CD4-positive, alpha-beta T cell treated with Interleukin-15 for 4 hours (primary cell): Measurements from ENCODE around the gene CHERP.
"Not testable (repeated sequence)": the region's sequence is repeated elsewhere in the genome, so short reads cannot be mapped to it uniquely, and the experiment has no call there.

Experiments used
- DNase-seq: peaks from one replicate; pipeline ENCODE4 v3.0.0-alpha.2; 2020; ENCODE audit warnings: low spot score

CHERP gene

DNA sequence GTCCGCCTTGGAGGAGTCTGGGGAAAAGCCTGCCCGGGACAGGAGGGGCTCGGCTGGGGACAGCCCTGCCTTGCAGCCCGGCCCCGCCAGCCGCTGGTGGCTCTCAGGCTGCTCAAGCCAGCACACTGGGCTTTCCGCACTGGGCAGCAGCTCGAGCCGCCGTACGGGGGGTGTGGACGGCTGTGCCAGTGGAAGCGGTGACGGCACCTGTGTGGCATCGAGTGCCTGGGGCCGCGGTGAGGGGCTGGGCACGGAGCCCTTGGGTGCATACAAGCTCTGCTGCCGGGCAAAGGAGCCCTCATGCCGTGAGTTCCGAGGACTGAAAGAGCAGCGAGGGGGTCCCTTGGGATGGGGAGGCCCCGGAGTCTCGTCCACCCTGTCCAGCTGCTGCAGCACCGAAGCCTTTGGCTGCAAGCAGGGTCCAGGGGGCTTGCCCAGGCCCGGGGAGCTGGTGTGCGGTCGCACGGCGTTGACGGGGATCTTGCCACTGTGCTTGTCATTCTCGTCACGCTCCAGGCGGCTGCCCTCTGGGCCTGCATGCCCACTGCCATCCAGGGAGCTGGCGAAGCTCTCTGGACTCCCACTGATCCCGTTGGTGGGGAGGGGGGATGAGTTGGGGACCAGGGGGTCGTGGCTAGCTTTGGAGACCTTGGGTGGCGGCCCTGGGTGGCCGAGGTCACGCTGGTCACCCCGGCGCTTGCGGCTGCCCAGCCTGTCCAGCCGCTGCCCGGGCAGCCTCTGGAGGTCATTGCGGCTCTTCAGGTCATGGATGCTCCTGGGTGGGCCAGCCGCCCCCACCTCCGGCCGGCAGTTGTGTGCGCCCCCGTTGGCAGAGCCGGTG, 34.7 kb upstream of the CHERP start:
- no peak for DNase-seq

DNA sequence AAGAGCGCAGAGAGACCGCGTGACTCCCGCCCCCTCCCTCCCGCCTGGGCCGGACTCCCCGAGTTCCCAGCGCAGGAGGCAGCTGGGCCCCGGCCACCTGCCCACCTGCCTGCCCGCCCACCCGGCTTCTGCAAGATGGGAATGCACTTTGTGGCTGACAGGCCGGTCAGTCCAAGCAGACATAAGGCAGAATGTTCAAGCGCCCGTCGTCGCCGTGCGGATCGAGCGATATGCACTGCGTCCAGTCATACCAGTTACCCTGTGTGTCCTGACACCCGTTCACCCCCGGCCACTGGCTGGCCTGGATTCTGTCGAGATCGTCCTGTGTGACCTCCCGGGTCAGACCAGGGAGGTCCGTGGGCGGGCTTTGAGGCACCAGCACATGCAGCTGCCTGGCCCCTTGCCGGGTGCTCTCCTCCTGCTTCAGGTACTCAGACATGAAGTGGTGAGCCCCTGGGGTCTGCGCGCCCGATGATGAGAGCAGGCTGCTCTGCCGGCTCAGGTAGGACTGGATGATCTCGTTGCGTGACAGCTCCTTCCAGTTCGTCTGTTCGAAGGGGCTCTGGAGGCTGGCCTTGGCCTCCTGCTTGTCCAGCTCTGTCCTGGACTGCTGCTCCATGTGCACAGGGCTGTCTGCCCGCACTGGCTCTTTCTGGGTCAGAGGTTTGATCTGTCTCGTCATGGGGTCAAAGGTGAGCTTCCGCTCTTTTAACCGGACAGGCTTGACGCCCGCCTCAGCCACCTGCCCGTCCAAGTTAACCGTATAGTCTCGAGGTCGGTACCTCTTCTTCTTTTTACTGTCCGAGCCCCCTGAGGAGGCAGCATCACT, 33.8 kb upstream of the CHERP start:
- no peak for DNase-seq

DNA sequence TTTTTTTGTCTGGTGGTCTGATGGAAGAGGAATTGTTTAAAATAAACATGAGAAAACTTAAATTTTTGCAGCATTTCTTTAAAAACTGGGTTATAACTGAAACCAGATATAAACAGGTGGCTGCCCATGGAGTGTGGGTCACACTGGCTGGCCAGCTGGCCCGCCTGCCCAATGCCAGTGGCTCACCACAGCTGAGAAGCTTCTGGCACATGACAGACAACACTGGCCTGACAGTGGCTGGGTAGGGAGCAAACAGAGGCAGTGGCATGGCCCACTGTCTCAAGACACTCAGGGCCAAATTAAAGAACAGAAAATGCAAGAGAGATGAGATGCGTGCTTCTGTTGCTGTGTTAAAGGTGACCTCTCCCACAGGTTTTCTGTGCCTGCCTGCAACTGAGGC, 33.0 kb upstream of the CHERP start:
- no peak for DNase-seq

DNA sequence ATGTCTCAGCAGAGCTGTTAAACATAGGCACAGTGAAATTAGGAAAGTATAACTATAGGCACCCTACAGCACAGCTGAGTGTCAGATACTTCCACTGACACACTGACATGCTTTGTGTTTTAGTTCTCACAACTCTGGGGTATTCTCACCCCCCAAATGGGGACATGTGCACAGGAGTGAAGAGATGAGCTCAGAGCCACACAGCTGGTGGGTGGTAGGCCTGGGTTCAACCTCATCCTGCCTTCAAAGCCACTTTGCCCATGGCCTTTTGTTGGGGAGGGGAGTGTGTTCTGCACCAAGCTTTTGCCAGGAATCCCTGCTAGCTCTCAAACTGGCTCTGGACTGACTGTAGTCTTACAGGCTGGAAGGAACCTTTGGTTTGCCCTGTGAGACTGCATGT, 31.7 kb upstream of the CHERP start:
- no peak for DNase-seq

DNA sequence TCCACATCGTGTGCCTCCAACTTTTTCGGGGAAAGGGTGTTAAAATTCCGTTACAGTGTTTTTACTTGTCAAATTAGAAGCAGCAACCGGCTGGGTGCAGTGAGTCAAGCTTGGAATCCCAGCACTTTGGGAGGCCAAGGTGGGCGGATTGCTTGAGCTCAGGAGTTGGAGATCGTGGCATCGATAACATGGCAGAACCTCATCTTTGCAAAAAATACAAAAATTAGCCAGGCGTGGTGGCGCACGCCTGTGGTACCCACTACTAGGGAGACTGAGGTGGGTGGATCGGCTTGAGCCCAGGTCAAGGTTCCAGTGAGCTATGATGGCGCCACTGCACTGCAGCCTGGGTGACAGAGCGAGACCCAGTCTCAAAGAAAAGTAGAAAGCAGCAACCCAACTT, 31.1 kb upstream of the CHERP start:
- DNase-seq, result no peak

DNA sequence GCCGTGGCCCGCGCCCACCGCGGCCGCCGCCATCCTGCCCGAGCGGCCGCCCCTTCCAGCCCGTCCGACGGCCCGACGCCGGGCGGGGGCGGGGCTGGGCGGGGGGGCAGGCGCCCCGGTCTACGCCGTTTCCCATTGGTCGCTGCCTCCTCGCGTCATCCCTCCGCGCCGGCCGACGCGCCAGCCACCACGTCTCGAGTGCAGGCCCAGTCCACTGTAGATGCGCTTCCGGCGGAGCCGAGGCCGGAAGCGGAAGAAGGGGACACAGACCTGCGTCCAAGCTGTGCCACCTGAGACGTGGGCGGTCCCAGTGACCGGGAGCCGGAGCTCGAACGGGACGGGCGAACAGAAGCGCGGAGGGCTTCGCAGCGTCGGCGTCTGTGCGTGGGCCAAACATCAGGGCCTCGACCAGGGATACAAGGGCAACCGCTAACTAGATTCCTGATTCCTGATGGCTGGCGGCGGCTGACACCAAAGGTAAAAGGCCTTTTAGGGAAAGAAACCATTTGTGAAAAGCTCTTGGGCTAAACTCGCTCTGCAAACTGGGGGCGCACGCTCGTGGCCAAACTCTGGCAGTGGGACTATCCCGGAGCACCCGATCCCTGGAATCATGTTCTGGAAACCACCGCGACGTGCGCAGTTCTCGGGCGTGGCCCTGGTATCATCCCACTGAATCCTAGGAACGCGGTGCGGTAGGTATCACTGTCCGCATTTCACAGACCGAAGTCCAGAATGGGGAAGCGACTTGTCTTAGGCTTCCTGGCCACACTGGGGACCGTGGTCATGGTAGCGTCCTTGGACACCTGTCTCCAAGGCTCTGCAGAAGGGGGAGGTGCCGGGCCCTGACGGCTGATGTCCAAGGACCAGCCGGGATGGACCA, 30.3 kb upstream of the CHERP start, which contains the start of gene SLC35E1:
Gene SLC35E1 (minus strand): TSS at position 84 of the 880 bp plus-strand sequence. CDS start 51 bp downstream, at position 33.
- peak; percentile 91 for DNase-seq

DNA sequence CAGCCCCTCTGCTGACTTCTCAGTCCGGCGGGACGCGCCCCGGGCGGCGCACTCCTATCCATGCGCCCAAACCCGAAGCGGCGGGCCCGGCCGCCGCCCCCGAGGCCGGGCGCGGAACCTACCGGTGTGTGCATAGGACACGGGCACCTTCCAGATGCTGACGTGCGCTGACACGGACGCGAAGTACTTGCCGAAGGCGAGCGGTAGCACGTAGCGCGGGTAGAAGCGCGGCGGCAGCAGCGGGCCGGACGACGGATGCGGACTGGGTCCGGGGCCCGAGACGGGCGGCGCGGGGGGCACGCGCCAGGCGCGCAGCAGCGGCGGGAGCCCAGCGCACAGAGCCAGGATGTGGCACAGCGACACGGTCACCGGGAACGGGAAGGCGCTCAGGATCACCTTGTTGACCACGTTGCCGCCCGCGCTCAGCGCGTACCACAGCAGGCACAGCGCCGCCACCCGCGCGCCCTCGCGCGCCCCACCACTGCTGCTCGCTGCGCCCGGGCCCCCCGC, 29.6 kb upstream of the CHERP start:
- DNase-seq, result peak; percentile 28

DNA sequence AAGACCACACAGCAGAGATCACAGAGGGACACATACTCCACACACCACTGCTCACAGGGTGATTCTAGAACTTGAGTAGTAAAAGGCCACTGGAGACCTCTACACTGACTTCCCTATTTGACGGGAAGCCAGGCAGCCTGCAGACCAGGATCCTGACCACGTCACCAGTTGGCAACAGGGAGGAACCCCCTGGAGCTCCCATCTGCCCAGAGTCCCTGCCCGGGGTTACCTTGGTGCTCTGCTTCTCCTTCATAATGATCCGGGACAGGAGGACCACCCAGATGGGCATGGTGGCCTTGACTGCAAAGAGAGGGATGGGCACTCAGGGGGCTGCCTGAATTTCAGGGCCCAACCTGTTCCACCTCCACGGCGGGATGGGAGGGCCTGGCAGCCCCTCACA, 29.0 kb upstream of the CHERP start:
- no peak for DNase-seq

DNA sequence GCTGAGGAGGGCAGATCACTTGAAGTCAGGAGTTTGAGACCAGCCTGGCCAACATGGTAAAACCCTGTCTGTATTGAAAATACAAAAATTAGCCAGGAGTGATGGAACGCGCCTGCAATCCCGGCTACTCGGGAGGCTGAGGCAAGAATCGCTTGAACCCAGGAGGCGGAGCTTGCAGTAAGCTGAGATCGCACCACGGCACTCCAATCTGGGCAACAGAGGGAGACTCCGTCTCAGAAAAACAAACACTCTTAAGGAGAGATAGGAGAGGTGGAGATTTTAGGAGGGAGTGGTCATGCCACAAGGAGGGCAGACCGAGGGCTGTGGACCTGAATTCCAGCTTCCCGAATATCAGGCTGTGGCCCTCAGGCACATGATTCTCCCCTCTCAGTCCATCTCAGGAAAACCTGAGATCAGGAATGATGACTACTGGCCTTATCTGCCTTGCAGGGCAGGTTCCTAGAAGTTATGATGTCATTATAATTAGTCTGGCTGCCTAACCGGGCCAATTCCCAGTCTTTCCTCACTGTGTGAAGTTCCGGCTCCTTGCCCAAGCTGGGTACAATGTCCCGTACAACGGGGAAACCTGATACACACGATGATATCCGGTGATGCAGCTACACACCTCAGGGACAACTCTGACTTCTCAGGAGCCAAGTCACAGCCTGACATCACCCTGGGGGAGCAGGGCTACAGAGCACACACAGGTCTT, 27.5 kb upstream of the CHERP start:
- DNase-seq, result no peak

DNA sequence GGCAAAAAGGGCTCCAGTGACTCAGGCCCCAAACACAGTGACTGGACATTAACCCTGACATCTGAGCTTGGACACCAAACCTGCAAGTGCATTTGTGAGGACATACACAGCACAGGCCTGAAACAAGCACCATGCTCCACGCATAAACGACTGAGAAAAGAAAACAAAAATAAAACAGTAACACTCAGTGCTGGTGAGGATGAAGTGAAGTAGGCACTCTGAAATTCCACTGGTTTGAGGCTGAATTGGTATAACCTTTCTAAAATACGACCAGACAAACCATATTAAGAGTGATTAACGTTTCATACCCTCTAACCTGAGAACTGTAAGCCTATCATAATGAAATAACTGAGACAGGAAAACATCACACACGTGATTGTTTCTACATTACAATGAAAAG, 24.5 kb upstream of the CHERP start:
- DNase-seq, result no peak

DNA sequence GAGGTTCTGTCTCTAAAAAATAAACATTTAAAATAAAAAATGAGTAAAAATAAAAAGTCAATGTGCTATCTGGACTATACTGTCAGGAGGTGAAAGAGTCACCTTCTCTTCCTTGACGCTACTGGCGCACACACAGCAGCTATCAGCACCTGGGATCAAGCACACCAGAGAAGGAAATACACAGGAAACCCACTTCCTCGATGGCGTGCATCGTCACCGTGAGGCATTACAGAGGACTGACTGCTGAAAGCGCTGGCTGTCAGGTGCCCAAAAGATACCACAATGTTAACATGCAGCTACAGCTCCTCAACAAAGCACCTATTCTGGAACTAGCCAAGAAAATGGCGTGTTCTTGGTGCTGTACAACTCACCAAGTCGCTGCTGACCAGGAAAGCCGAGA, 23.9 kb upstream of the CHERP start:
- peak; percentile 86 for DNase-seq

DNA sequence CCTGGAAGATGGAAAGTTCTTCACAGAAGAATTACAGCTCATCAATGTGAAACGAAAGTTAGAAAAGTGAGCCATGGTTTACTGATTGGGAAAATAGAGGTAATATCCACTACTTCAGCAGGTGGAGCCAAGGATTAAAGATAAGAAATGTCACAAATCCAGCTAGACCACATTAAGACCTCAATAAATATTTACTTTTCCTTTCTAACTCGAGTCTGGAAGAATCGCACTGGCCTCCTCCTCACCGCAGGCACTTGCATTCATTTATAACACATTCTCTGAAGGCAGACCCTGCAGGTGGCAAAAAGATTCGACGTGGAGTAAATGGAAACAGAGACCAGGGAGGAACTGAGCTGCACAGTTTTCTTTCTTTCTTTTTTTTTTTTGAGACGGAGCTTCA, 22.6 kb upstream of the CHERP start:
- no peak for DNase-seq

DNA sequence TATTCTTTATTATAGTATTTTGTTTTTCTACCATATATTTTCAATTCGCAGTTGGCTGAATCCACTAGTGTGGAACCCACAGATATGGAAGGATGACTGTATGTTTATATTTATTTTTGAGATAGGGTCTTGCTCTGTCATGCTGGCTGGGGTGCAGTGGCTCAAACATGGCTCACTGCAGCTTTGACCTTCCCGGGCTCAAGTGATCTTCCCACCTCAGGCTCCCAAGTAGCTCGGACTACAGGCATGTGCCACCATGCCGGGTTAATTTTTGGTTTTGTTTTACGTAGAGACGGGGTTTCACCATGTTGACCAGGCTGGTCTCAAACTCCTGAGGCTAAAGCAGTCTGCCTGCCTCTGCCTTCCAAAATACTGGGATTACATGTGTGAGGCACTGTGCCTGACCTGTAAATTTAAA, 20.4 kb upstream of the CHERP start:
- no peak for DNase-seq

DNA sequence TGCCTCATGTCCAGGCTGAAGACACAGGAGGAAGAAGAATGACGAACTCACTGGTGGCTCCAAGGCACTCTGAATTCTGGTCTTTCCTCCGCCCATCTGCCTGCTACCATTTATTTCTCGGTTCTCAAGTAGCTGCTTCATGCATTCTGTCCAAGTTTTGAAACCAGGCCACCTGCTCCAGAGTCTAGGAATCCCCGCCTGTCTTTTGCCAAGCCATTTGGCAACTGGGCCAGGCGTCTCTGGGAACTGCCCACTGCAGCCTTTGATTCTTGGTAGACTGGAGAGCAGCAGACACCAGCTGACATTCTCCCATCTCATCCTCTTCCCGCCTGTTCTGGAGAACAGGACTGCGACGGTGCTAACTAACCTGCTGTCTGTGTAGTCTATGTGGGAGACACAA, 19.1 kb upstream of the CHERP start:
- DNase-seq, result no peak

DNA sequence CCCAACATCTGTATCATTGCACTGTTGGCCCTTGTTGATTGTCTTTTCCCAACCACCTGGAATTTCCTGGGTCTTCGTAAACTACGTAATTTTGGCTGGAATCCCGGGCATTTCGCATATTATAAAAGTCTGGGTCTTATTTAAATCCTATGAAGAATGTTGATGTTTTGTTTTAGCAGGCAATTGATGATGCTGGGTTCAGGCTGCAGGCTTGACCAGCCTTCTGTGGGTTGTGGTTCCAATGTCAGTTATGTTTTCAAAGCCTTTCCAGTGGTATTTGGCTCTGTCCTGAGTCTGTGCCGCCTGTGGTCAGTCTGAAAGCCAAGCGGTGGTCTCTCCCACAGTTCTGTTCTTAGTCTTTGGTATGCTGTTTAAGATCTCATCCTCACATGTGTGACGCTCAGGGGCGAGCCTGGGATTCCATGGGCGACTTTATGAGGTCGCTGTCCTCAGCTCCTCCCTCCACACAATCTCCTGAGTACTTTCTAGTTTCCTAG, 17.6 kb upstream of the CHERP start:
- no peak for DNase-seq

DNA sequence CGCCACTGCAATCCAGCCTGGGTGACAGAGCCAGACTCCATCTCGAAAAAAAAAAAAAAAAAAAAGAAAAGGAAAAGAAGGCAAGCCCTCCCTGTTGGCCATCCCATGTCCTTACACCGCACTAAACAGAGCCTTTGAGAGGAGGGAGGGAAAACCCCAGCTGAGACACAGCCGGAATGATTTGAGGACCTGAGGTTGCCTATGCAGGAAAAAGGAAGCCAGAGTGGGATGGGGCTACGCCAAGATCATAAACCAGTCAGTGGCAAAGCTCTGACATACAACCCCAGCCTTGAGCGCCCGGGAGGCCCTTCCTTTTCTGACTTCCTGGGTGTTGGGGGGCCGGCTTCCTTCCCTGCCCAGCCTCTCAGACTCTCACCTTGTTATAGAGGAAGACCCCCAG, 12.5 kb upstream of the CHERP start:
- DNase-seq, result no peak

DNA sequence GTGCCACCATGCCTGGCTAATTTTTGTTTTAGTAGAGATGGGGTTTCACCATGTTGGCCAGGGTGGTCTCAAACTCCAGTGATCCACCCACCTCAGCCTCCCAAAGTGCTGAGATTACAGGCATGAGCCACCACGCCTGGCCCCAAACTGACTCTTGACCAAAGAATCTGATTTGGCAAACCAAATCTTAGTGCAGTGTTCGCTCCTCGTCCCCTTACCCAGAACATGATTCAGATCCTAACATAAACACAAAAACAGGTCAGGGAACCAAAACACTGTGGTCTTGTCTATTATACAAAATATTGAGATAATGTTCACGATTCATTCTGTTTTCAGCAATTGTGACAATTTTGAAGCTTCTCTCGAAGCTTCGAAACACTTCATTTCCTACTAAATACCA, 9.7 kb upstream of the CHERP start:
- not testable (repeated sequence) for DNase-seq

DNA sequence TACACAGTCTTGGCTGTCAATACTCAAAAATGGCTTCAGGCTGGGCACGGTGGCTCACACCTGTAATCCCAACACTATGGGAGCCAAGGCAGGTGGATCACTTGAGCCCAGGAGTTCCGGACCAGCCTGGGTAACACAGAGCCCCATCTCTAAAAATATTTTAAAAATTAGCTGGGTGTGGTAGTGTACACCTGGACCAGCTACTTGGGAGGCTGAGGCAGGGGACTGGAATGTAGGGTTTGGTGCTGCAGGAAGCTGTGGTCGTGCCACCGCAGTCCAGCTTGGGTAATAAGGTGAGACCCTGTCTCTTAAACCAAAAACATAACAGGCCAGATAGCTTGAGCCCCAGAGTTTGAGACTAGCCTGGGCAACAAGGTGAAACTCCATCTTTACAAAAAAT, 6.7 kb upstream of the CHERP start:
- no peak for DNase-seq

DNA sequence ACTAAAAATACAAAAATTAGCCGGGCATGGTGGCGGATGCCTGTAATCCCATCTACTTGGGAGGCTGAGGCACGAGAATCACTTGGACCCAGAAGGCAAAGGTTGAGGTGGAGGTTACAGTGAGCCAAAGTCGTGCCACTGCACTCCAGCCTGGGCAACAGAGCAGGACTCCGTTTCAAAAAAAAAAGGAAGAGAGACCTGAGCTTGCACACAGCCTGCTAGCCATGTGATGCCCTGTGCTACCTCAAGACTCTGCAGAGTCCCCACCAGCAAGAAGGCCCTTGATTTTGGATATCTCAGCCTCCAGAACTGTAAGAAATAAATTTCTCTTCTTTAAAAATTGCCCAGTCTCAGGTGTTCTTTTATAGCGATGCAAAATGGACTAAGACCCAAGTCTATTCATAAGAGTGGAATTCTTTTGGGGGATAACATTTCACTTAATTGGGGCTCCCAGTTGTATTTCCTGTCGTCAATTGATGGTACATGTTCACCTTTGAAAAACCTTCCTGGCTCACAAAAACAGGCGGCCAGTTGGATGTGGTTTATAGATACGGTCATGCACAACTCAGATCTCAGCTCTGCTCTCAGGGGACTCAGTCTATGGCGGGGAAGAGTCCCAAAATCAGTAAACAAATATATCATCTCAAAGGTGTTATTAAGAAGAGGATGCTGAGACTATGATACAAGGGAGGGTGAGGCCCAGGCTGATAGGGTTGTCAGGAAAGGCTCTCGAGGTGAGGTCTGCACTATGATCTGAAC, 2.4 kb upstream of the CHERP start:
- no peak for DNase-seq

DNA sequence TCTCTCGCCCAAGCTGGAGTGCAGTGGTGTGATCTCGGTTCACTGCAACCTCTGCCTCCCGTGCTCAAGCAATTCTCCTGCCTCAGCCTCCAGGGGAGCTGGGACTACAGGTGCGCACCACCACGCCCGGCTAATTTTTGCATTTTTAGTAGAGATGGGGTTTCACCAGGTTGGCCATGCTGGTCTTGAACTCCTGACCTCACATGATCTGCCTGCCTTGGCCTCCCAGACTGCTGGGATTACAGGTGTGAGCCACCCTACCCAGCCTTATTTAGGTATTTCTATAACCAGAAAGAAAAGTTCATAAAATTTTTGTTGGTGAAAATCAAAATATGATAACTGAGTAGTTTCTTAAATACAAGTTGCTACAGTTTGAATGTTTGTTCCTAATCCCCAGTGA, 1.5 kb upstream of the CHERP start:
- not testable (repeated sequence) for DNase-seq
